B cell (primary cell): ENCODE data around the gene ISL2. TPM values are rescaled to one million over a fixed set of nuclear protein-coding genes. Genes with fewer than 3 reads are reported as not detected.

Source experiments
- ATAC-seq: fragments of 200-7000 bp; cut with Tn5 transposase; one replicate; pipeline ENCODE4 v1.10.0; 2021; ENCODE audit warnings: low read depth, mild to moderate bottlenecking, moderate number of reproducible peaks, moderate library complexity
- CTCF ChIA-PET: fragments of 350-600 bp; sonication (Branson Sonifier 250); formaldehyde crosslinking; loops from one replicate; lab custom pipeline; 2021; ENCODE audit warnings: antibody characterized with exemption, inconsistent platforms; lab: Charles Lee
- POLR2A ChIA-PET: fragments of 350-600 bp; sonication (Branson Sonifier 250); formaldehyde crosslinking; loops from one replicate; lab custom pipeline; 2021; ENCODE audit warnings: antibody characterized with exemption; lab: Charles Lee
- DNase-seq: peaks from one replicate; pipeline ENCODE4 v3.0.0; 2013
- H2AFZ ChIP-seq: 2 replicates; pipeline ENCODE4 v1.6.1; 2012; ENCODE audit warnings: mild to moderate bottlenecking, low read depth, low read length; ENCODE audit not compliant: insufficient read depth, poor library complexity, severe bottlenecking
- H3K27ac ChIP-seq, 2 donors: 1 replicate in 1 of 2; 2 replicates in 1 of 2; pipeline ENCODE4 v1.5.1; 2012 to 2013; ENCODE audit warnings: low read length in 2 of 2, mild to moderate bottlenecking in 2 of 2, moderate library complexity in 1 of 2
- H3K27me3 ChIP-seq, 4 experiments: fragments of 200-600 bp in 1 of 4; sonication (generic) in 1 of 4; replicated peaks in 1 of 4; 1 replicate in 2 of 4; 2 replicates in 2 of 4; pipeline versions ENCODE4 v1.6.1 to v1.7.0; 2013 to 2016; ENCODE audit warnings: low read length in 3 of 4, mild to moderate bottlenecking in 2 of 4, mixed read lengths in 1 of 4, moderate library complexity in 1 of 4; ENCODE audit not compliant: insufficient read depth in 4 of 4, control insufficient read depth in 3 of 4; ENCODE audit errors: control extremely low read depth in 1 of 4
- H3K36me3 ChIP-seq, 2 experiments: replicated peaks in 1 of 2; 1 replicate in 1 of 2; 2 replicates in 1 of 2; pipeline versions ENCODE4 v1.6.1 to v1.7.1; 2013; ENCODE audit warnings: low read length in 1 of 2; ENCODE audit not compliant: insufficient read depth in 2 of 2, control insufficient read depth in 1 of 2; ENCODE audit errors: control extremely low read depth in 1 of 2, extremely low read depth in 1 of 2
- H3K4me1 ChIP-seq, 2 donors: fragments of 200-600 bp in 1 of 2; sonication (generic) in 1 of 2; 1 replicate in 1 of 2; 2 replicates in 1 of 2; pipeline versions ENCODE4 v1.5.1 to v1.6.1; 2013 to 2017; ENCODE audit warnings: low read length in 2 of 2; ENCODE audit not compliant: control insufficient read depth in 2 of 2, insufficient read depth in 2 of 2
- H3K4me2 ChIP-seq: replicated peaks from 2 replicates; pipeline ENCODE3; 2012; ENCODE audit warnings: mild to moderate bottlenecking, low read depth, low read length; ENCODE audit not compliant: poor library complexity, severe bottlenecking
- H3K4me3 ChIP-seq, 5 experiments: fragments of 200-600 bp in 1 of 5; sonication (generic) in 1 of 5; 1 replicate in 3 of 5; 2 replicates in 2 of 5; pipeline versions ENCODE4 v1.5.1 to v1.7.0; 2011 to 2016; ENCODE audit warnings: low read length in 4 of 5, mild to moderate bottlenecking in 4 of 5, low read depth in 2 of 5, control low read depth in 1 of 5, moderate library complexity in 1 of 5; ENCODE audit not compliant: insufficient read depth in 1 of 5; ENCODE audit errors: control extremely low read depth in 1 of 5, extremely low read depth in 1 of 5
- H3K79me2 ChIP-seq: fragments of 200-600 bp; sonication (generic); one replicate; pipeline ENCODE4 v1.6.0; 2016; ENCODE audit warnings: low read length; ENCODE audit not compliant: control insufficient read depth, insufficient read depth
- H3K9ac ChIP-seq: fragments of 200-600 bp; sonication (generic); 2 replicates; pipeline ENCODE4 v1.6.1; 2017; ENCODE audit warnings: mild to moderate bottlenecking, low read length, moderate library complexity
- H3K9me3 ChIP-seq, 3 donors: one replicate each; pipeline versions ENCODE4 v1.6.1 to v1.7.1; 2013; ENCODE audit warnings: low read length in 2 of 3; ENCODE audit not compliant: control insufficient read depth in 2 of 3, insufficient read depth in 1 of 3; ENCODE audit errors: control extremely low read depth in 1 of 3
- H4K20me1 ChIP-seq: 2 replicates; pipeline ENCODE4 v1.6.0; 2012; ENCODE audit warnings: mild to moderate bottlenecking, low read length; ENCODE audit not compliant: insufficient read depth, control insufficient read depth, poor library complexity, severe bottlenecking
- H3K27ac Mint-ChIP-seq: one replicate; pipeline ENCODE4 v1.8.0; 2021; ENCODE audit warnings: mixed read lengths
- H3K27me3 Mint-ChIP-seq: one replicate; pipeline ENCODE4 v1.8.0; 2021; ENCODE audit warnings: mixed read lengths
- H3K4me1 Mint-ChIP-seq: one replicate; pipeline ENCODE4 v1.8.0; 2021; ENCODE audit warnings: mixed read lengths
- H3K4me3 Mint-ChIP-seq: one replicate; pipeline ENCODE4 v1.8.0; 2021; ENCODE audit warnings: mixed read lengths
- H3K9me3 Mint-ChIP-seq: one replicate; pipeline ENCODE4 v1.8.0; 2022; ENCODE audit warnings: mixed read lengths; ENCODE audit not compliant: insufficient read depth
- CTCF ChIP-seq: fragments of 200-600 bp; IDR thresholded peaks from one replicate; pipeline ENCODE4 v1.8.0; 2022; ENCODE audit warnings: antibody characterized with exemption, mild to moderate bottlenecking
- EZH2 ChIP-seq: IDR thresholded peaks from 2 replicates; pipeline ENCODE4 v1.6.1; 2012; ENCODE audit warnings: borderline replicate concordance, low read depth, mild to moderate bottlenecking, moderate library complexity, low read length; ENCODE audit not compliant: insufficient read depth, poor library complexity, severe bottlenecking
- WGBS: methylation state at CpG from one replicate; pipeline ENCODE4 v1.1.5; 2013; ENCODE audit warnings: missing lambda C conversion rate; ENCODE audit not compliant: insufficient coverage; 5-methylcytosine and 5-hydroxymethylcytosine counted together
- intact Hi-C: fragments of 100-400 bp; cut with micrococcal nuclease; formaldehyde crosslinking; loops from one replicate; pipeline ENCODE4 v1.10.0; 2022
- polyA minus RNA-seq: library from RNA; depleted of rRNA, polyadenylated mRNA; stranded (reverse); fragments of >200 nt; gene quantifications from 2 replicates; pipeline ENCODE4 v1.2.3, GENCODE V29; 2012
- polyA plus RNA-seq: library from polyadenylated mRNA; depleted of rRNA; stranded (reverse); fragments of >200 nt; gene quantifications from 2 replicates; pipeline ENCODE4 v1.2.3, GENCODE V29; 2012
- total RNA-seq, 2 donors: library from RNA; stranded (reverse); fragments of 120-200 nt in 1 of 2; gene quantifications; 1 replicate in 1 of 2; 2 replicates in 1 of 2; pipeline versions ENCODE4 v1.2.3 to v1.2.4, GENCODE V29; 2013 to 2022

The ISL2 gene
- total RNA-seq = 0.22 and 0.59 TPM in 2 replicates
- total RNA-seq (2013) = 0.33 TPM
- 1.6 and 1.8 TPM in 2 replicates for polyA plus RNA-seq
- 0.86 and 1.1 TPM in 2 replicates for polyA minus RNA-seq

DNA sequence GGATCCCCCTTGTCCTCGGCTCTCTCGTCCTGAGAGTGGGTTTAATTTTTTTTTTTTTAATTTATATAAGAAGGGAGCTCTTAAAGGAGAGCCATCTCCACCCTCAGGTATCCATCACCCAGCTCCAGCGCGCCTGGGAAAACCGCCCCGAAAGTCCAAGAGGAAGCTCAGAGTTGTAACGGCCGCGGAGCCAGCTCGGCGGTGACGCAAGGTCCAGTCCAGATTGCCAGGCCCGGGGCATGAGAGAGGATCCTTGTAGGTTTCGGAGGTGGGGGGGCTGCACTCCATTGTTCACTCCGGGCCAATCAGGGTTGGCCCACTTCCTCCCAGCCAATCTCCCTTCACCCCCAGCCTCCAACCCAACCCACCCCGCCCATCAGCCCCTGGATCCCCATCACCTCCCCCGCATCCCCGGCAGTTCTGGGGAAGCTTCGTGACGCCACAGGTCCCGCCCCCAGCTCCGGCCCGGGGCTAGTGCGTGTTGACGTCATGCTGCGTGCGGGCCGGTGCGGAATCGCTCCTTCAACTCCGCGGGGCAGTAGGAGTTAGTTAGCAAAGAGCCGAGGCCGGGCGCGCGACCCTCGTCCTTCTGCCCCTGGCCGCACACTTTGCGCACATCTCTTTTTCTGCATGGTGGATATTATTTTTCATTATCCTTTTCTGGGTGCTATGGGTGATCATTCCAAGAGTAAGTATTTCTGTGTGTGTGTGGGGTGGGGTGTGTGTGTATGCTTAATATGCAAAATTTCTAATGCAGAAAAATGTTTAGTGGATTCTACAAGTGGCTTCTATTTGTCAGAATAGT, at the start of gene ISL2:
Gene ISL2, plus strand, starts transcription at position 520 of the 805 bp plus-strand sequence. Its CDS starts 111 bp downstream, at position 631.
- H3K27me3 ChIP-seq = peaks cover 0 to 88% (median 61%) of the 10 kb centered on the region in 4 experiments
- peak within 1 kb of the TSS; percentile 12 to 60 (median 40) for H3K4me3 ChIP-seq
- Mint-ChIP-seq H3K27ac (peak within 1 kb of the TSS; percentile 69), H3K27me3 (peaks cover 58% of the 10 kb centered on the region), H3K4me3 (peak within 1 kb of the TSS; percentile 87), H3K4me1 (peaks cover 56% of the 10 kb centered on the region), H3K9me3 (no peaks in the 10 kb centered on the region)
- no peak for TF ChIP-seq CTCF
- no peak for TF ChIP-seq EZH2
- peak; percentile 74 for DNase-seq
- H3K9me3 ChIP-seq = peaks cover 0 to 58% (median 0%) of the 10 kb centered on the region in 3 donors
- POLR2A ChIA-PET = interaction anchor here (0.6 to 2.3 kb wide), 3 partner anchors 9 to 734 kb away, joined by 5 to 9 read pairs (median 5); partner anchors contain the start of genes ETFA and TSPAN3
- peak within 1 kb of the TSS; percentile 30 for H3K9ac ChIP-seq
- H2AFZ ChIP-seq = peak within 1 kb of the TSS; percentile 49
- no peaks in the 10 kb centered on the region for H3K79me2 ChIP-seq
- 1% methylated on average over 22 of the region's 40 CpGs for WGBS
- intact Hi-C loops = loop anchor here (2.0 kb wide), 1 partner anchor 26 kb away; the partner anchor contains the start of gene ETFA
- peak; percentile 40 for ATAC-seq
- H3K36me3 ChIP-seq = no peaks in the 10 kb centered on the region
- H4K20me1 ChIP-seq = peaks cover 26% of the 10 kb centered on the region
- H3K27ac ChIP-seq = no peak within 1 kb of the TSS
- CTCF ChIA-PET = interaction anchor here (1.1 to 1.7 kb wide), 3 partner anchors 9 to 101 kb away, joined by 4 to 9 read pairs (median 4); partner anchors contain the start of gene ETFA
- peaks cover 65 to 66% of the 10 kb centered on the region in 2 donors for H3K4me1 ChIP-seq
- peak within 1 kb of the TSS; percentile 96 for H3K4me2 ChIP-seq
